ENCODE results near the gene CPNE6. TPM values are rescaled to one million over a fixed set of nuclear protein-coding genes. Genes with fewer than 3 reads are reported as not detected.

Gene CPNE6
- total and polyA plus RNA-seq, 12 donors, result 0.07 to 1.4 (median 0.22) TPM; not detected in 7

DNA sequence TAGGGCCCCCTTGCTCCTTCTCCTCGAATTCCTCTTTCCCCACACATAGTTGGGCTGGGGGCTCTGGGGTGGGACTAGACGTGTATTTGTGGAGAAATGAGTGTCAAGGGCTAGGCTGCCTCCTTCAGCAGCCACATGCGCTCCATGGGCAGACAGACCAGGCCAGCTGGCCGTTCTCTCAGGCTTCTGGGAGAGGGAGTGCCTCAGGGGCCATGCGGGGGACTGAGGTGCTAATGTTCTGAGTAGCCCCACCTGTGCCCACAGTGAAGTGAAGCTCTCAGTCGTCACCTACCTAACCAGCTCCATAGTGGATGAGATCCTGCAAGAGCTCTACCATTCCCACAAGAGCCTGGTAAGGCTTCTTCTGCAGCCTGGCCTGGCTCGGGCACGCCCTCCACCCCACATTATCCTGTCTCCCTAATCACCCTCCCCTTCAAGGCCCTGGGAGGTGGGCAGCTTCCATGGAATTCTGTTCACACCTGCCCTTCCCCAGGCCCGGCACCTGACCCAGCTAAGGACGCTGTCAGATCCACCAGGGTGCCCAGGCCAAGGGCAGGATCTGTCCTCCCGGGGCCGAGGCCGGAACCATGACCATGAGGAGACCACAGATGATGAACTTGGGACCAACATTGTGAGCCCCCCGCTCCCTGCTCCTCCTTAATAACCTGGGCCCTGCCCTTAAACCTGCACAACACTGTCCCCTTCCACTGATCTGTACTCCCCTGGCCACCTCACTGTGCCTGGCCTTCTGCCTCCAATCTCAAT lies 9.0 kb upstream of the CPNE6 start:
- Histone ChIP-seq H3K4me3 (no peak overlapping the region), H3K4me1 (replicated peaks in 1 of 2) (peaks cover 0 to 4% of the 10 kb centered on the region in 2 donors), H3K27me3 (no peaks in the 10 kb centered on the region), H3K9me3 (replicated peaks in 1 of 3) (no peaks in the 10 kb centered on the region), H3K27ac (no peak overlapping the region), H3K36me3 (replicated peaks in 1 of 2) (no peaks in the 10 kb centered on the region)
- TF ChIP-seq POLR2A (IDR thresholded peaks at IDR 0.05), result no peak
- TF ChIP-seq, protein P1, sequence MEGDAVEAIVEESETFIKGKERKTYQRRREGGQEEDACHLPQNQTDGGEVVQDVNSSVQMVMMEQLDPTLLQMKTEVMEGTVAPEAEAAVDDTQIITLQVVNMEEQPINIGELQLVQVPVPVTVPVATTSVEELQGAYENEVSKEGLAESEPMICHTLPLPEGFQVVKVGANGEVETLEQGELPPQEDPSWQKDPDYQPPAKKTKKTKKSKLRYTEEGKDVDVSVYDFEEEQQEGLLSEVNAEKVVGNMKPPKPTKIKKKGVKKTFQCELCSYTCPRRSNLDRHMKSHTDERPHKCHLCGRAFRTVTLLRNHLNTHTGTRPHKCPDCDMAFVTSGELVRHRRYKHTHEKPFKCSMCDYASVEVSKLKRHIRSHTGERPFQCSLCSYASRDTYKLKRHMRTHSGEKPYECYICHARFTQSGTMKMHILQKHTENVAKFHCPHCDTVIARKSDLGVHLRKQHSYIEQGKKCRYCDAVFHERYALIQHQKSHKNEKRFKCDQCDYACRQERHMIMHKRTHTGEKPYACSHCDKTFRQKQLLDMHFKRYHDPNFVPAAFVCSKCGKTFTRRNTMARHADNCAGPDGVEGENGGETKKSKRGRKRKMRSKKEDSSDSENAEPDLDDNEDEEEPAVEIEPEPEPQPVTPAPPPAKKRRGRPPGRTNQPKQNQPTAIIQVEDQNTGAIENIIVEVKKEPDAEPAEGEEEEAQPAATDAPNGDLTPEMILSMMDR (IDR thresholded peaks at IDR 0.05), result no peak
- DNase-seq, result no peak
- 89 to 92% (median 91%) methylated on average over 8 to 14 of the region's 14 CpGs for WGBS, 4 donors
- intact Hi-C loops (cut with DNase I), result loop anchor here in 1 of 2 donors (10.0 kb wide), 1 partner anchor 92 kb away; no protein-coding TSS in a partner anchor

DNA sequence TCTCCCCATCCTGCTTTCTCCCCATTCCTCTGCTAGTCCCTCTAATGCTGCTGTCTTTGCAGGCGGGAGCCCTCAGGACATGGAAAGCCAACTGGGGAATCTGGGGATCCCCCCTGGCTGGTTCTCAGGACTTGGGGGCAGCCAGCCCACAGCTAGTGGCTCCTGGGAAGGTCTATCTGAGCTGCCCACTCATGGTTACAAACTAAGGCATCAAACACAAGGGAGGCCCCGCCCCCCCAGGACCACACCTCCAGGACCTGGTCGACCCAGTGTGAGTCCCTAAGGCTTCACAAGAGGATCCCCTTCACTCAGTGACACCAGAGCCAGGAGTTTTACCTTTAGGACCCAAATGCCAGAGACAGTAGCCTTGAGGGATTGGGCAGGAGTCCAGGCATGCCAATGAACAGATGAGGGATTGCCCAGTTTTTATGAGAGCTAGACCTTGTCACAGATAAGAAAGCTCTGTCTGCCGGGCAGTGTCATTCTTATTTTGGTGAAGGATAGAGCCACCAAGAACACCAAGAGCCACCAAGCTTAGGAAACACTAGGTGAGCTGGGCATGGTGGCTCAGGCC lies 8.0 kb upstream of the CPNE6 start:
- Histone ChIP-seq H3K36me3 (replicated peaks in 1 of 2) (no peaks in the 10 kb centered on the region), H3K9me3 (replicated peaks in 1 of 3) (no peaks in the 10 kb centered on the region), H3K27me3 (no peaks in the 10 kb centered on the region), H3K4me1 (replicated peaks in 1 of 2) (peaks cover 0 to 4% of the 10 kb centered on the region in 2 donors), H3K27ac (no peak overlapping the region), H3K4me3 (no peak overlapping the region)
- 51 to 89% (median 67%) methylated on average over 2 to 4 of the region's 4 CpGs for WGBS, 4 donors
- intact Hi-C loops (cut with DNase I), result loop anchor here in 1 of 2 donors (10.0 kb wide), 1 partner anchor 91 kb away; no protein-coding TSS in a partner anchor
- DNase-seq, result peak in 6 of 7 donors; percentile 45 to 81 (median 67)
- no peak for TF ChIP-seq POLR2A (IDR thresholded peaks at IDR 0.05)
- TF ChIP-seq, protein P1 (IDR thresholded peaks at IDR 0.05), result no peak

DNA sequence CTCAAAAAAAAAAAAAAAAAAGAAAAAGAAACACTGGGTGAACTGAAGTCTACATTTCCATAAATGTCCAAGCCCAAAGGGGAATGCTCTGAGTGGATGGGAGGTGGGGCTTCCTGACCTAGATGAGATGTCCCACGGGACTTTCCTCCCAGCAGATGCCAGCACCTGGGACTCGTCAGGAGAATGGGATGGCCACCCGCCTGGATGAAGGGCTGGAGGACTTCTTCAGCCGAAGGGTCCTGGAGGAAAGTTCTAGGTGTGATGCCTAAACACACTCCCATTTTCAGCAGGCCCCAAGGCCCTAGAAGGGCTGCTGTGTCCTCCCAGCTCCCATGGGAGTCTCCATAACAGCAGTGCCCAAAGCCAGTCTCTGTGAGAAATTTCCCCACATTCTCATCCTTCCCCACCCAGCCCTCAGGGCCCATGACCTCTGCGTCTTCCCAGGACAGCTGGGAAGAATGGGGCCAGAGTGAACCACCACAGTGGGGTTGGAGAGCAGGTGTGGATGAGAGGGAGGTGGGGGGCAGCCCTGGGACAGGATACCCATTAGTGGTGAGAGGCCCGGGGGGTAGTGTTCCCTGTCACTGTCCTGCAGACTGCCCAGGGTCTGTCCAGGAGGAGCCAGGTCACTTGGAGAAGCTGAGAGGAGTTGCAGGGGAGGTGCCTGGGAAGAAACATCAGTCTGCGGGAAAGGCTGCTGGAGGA lies 7.1 kb upstream of the CPNE6 start:
- H3K9me3 ChIP-seq (replicated peaks in 1 of 3), result no peaks in the 10 kb centered on the region
- 84 to 87% (median 86%) methylated on average over 6 to 7 of the region's 7 CpGs for WGBS, 4 donors
- H3K4me1 ChIP-seq (replicated peaks in 1 of 2), result peaks cover 0 to 4% of the 10 kb centered on the region in 2 donors
- no peak overlapping the region for H3K4me3 ChIP-seq
- no peaks in the 10 kb centered on the region for H3K27me3 ChIP-seq
- DNase-seq, result no peak
- H3K36me3 ChIP-seq (replicated peaks in 1 of 2), result no peaks in the 10 kb centered on the region
- no peak overlapping the region for H3K27ac ChIP-seq
- intact Hi-C loops (cut with DNase I), result loop anchor here in 1 of 2 donors (10.0 kb wide), 1 partner anchor 91 kb away; no protein-coding TSS in a partner anchor
- TF ChIP-seq POLR2A (IDR thresholded peaks at IDR 0.05), result no peak
- TF ChIP-seq, protein P1 (IDR thresholded peaks at IDR 0.05), result no peak

GRCh38 chr14:24064856-24065255 lies 6.5 kb upstream of the CPNE6 start:
- Histone ChIP-seq H3K27ac (no peak overlapping the region), H3K27me3 (no peaks in the 10 kb centered on the region), H3K4me1 (replicated peaks in 1 of 2) (peaks cover 0 to 4% of the 10 kb centered on the region in 2 donors), H3K4me3 (no peak overlapping the region), H3K36me3 (replicated peaks in 1 of 2) (no peaks in the 10 kb centered on the region), H3K9me3 (replicated peaks in 1 of 3) (no peaks in the 10 kb centered on the region)
- intact Hi-C loops (cut with DNase I), result loop anchor here in 1 of 2 donors (10.0 kb wide), 1 partner anchor 90 kb away; no protein-coding TSS in a partner anchor
- no peak for TF ChIP-seq POLR2A (IDR thresholded peaks at IDR 0.05)
- TF ChIP-seq, protein P1 (IDR thresholded peaks at IDR 0.05), result no peak
- no peak for DNase-seq
- 70 to 94% (median 91%) methylated on average over 3 to 15 of the region's 15 CpGs for WGBS, 4 donors
